Heart left ventricle (tissue), 16 donors: Measurements from ENCODE around the gene STYX. TPM values are rescaled to one million over a fixed set of nuclear protein-coding genes. Genes with fewer than 3 reads are reported as not detected.

Source experiments
- ATAC-seq, 4 donors: fragments of 200-7000 bp; cut with Tn5 transposase; one replicate each; pipeline ENCODE4 v1.9.1; 2020 to 2022; ENCODE audit warnings: moderate library complexity in 4 of 4, mild to moderate bottlenecking in 3 of 4, moderate number of reproducible peaks in 1 of 4
- DNase-seq, 5 donors: peaks; one replicate each; pipeline ENCODE4 v3.0.0-alpha.2; 2020
- H3K27ac ChIP-seq, 12 donors: fragments of 200-600 bp; sonication (generic) in 4 of 12; one replicate each; pipeline versions ENCODE4 v1.5.0 to v1.8.0; 2016 to 2022; ENCODE audit warnings: mild to moderate bottlenecking in 2 of 12
- H3K27me3 ChIP-seq, 9 donors: fragments of 200-600 bp; sonication (generic) in 2 of 9; one replicate each; pipeline versions ENCODE4 v1.5.1 to v1.8.0; 2016 to 2022; ENCODE audit warnings: mild to moderate bottlenecking in 3 of 9
- H3K36me3 ChIP-seq, 9 donors: fragments of 200-600 bp; sonication (generic) in 2 of 9; one replicate each; pipeline versions ENCODE4 v1.5.0 to v1.8.0; 2018 to 2022; ENCODE audit warnings: mild to moderate bottlenecking in 2 of 9
- H3K4me1 ChIP-seq, 12 donors: fragments of 200-600 bp; sonication (generic) in 4 of 12; one replicate each; pipeline versions ENCODE4 v1.5.0 to v1.8.0; 2016 to 2022; ENCODE audit warnings: mild to moderate bottlenecking in 3 of 12
- H3K4me3 ChIP-seq, 12 donors: fragments of 200-600 bp; sonication (generic) in 4 of 12; one replicate each; pipeline versions ENCODE4 v1.5.0 to v1.8.0; 2017 to 2022; ENCODE audit warnings: mild to moderate bottlenecking in 9 of 12, moderate library complexity in 4 of 12
- H3K9me3 ChIP-seq, 12 donors: fragments of 200-600 bp; sonication (generic) in 4 of 12; one replicate each; pipeline versions ENCODE4 v1.5.0 to v1.8.0; 2016 to 2022; ENCODE audit warnings: mild to moderate bottlenecking in 1 of 12
- CTCF ChIP-seq, 12 donors: fragments of 200-600 bp; sonication (generic) in 4 of 12; IDR thresholded peaks; one replicate each; pipeline versions ENCODE4 v1.5.0 to v1.8.0; 2018 to 2022; ENCODE audit warnings: antibody characterized with exemption in 12 of 12, mild to moderate bottlenecking in 5 of 12
- POLR2A ChIP-seq, 2 donors: fragments of 450-650 bp; IDR thresholded peaks; one replicate each; pipeline ENCODE4 v1.6.1; 2017; ENCODE audit warnings: antibody characterized with exemption in 2 of 2, mild to moderate bottlenecking in 2 of 2, moderate library complexity in 2 of 2
- WGBS, 4 donors: extraction: QIAGEN DNeasy Blood & Tissue Kit in 2 of 4; methylation state at CpG; one replicate each; pipeline versions ENCODE4 v1.1.5 to v1.1.7; 2013 to 2018; 5-methylcytosine and 5-hydroxymethylcytosine counted together
- intact Hi-C, 10 donors: fragments of 100-400 bp; cut with DNase I; formaldehyde crosslinking; loops; one replicate each; pipeline versions ENCODE4 v1.11.1 to v1.14.2; 2022
- polyA plus RNA-seq, 2 donors: library from polyadenylated mRNA; stranded (reverse); fragments of 200-250 nt; gene quantifications; one replicate each; pipeline ENCODE4 v1.2.3, GENCODE V29; 2013
- total RNA-seq, 9 donors: library from RNA; depleted of rRNA in 2 of 9; stranded (reverse); fragments of >200 nt in 2 of 9; fragmentation: NEBNext Ultra II Directional in 3 of 9; extraction: Animal tissue kit (Norgen Biotek cat#: 25700) in 3 of 9; gene quantifications; one replicate each; pipeline versions ENCODE4 v1.1.0 to v1.2.4, GENCODE V29; 2016 to 2023
- donor health status: ischemic (EF 13 %, LVEDD 7.1; RV severe dilation, severe dysfunction).
- donor health status: healthy with polysubstance abuse.
- donor health status: DM: no; HTN: yes; CAD: no.
- donor health status: DM: no; HTN: no; CAD: no.
- donor health status: ischemic (EF 25% LVEDD 6.9; RV normal size, moderate dysfunction).
- donor health status: ischemic (EF 25% LVEDD 5.7; RV mildly dilated, moderate dysfunction).
- donor health status: healthy.
- donor health status: DM: yes; HTN: yes; CAD: no.
- donor health status: ischemic (EF 35%, LVEDD 5.7; RV mildly dilated, moderate dysfunction).
- donor health status: nonischemic (EF 11% LVEDD 7.7; RV severe dilation, severe dysfunction).
- donor health status: DM: yes; HTN: yes; CAD: no.
- donor health status: PGD.
- donor health status: ischemic (EF 29% LVEDD 5.4; RV normal size, mild dysfunction).
- donor health status: nonischemic (EF 23%, LVEDD 6.1; RV moderate dilation, normal function).

The STYX gene
- total and polyA plus RNA-seq, 11 donors = 3.5 to 16.5 (median 12.7) TPM

- no peak for TF ChIP-seq POLR2A (IDR thresholded peaks at IDR 0.05)
- no peak for TF ChIP-seq CTCF (IDR thresholded peaks at IDR 0.05)
- WGBS, 4 donors = 66 to 90% (median 81%) methylated on average over 1 of the region's 1 CpG
- H3K36me3 ChIP-seq = peaks cover 0 to 15% (median 0%) of the 10 kb centered on the region in 9 donors
- peaks cover 0 to 43% (median 13%) of the 10 kb centered on the region in 12 donors for H3K4me1 ChIP-seq
- peak overlapping the region in 4 of 12 donors; percentile 9 to 96 (median 36) for H3K27ac ChIP-seq
- no peaks in the 10 kb centered on the region for H3K9me3 ChIP-seq
- no peak overlapping the region for H3K4me3 ChIP-seq
- ATAC-seq (no peak), DNase-seq (no peak)
- intact Hi-C loops = no loop called here
- no peaks in the 10 kb centered on the region for H3K27me3 ChIP-seq
These were observed 10.8 kb downstream of the STYX start for GRCh38 chr14:52740751-52741150.

DNA sequence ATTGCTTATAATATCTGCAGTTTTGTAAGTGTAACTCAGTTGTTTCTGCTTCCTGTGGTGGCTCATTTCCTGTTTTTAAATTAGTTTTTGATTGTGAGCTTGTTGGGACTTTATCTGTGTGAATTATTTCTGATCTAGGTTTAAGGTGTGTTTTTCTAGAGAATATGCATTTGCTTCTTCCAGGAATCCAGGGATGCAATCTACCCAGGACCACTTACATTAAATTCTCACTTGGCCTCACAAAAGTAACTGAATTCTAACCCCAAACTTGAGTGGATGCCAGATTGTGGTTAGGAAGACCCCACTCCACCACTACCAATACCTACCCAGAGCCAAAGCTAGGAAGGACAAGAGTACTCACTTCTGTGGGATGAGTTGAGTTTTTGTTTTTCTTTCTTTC is 11.9 kb downstream of the STYX start:
- peak overlapping the region in 1 of 12 donors; percentile 33 for H3K4me3 ChIP-seq
- H3K9me3 ChIP-seq = no peaks in the 10 kb centered on the region
- no peaks in the 10 kb centered on the region for H3K27me3 ChIP-seq
- ATAC-seq (no peak), DNase-seq (no peak)
- peaks cover 0 to 26% (median 8%) of the 10 kb centered on the region in 9 donors for H3K36me3 ChIP-seq
- H3K27ac ChIP-seq = peak overlapping the region in 10 of 12 donors; percentile 9 to 96 (median 29)
- peaks cover 0 to 36% (median 7%) of the 10 kb centered on the region in 12 donors for H3K4me1 ChIP-seq
- intact Hi-C loops = no loop called here
- TF ChIP-seq POLR2A (IDR thresholded peaks at IDR 0.05) (no peak), CTCF (IDR thresholded peaks at IDR 0.05) (no peak)

GRCh38 chr14:52748647-52749292 is 18.8 kb downstream of the STYX start:
- Histone ChIP-seq H3K27me3 (no peaks in the 10 kb centered on the region), H3K4me3 (no peak overlapping the region), H3K9me3 (no peaks in the 10 kb centered on the region), H3K4me1 (no peaks in the 10 kb centered on the region), H3K36me3 (peaks cover 0 to 76% (median 61%) of the 10 kb centered on the region in 9 donors), H3K27ac (no peak overlapping the region)
- TF ChIP-seq CTCF (IDR thresholded peaks at IDR 0.05) (no peak), POLR2A (IDR thresholded peaks at IDR 0.05) (no peak)
- intact Hi-C loops = no loop called here
- DNase-seq = no peak
- no peak for ATAC-seq
- WGBS, 4 donors = 93 to 94% (median 94%) methylated on average over 8 of the region's 8 CpGs

DNA sequence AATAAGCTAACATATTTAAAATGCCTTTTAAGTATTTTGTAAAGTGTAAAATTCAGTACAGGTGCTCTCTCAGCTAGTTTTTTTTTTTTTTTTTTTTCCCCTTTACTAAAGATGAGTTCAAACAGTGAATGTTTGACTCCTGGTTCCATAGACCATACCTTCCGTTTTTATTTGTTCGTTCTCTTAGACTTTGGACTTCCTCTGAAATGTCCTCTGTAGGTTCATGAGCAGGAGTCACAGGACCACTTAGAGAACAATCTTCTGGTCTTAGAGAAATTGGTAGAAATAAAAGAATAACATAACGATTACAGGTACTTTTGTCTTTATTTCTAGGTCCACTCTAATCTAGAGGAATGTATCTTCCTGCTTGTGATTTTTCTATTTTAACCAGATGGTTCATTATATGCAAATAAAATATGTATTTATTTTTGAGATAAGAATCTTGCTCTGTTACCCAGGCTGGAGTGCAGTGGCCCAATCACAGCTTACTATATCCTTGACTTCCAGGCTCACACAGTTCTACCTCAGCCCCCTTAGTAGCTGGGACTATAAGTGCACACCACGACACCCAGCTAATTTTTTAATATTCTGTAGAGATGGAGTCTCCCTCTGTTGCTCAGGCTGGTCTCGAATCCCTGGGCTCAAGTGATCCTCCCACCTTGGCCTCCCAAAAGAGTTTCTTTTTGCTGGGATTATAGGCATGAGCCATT is 25.8 kb downstream of the STYX start:
- no peak for ATAC-seq
- intact Hi-C loops = no loop called here
- H3K4me3 ChIP-seq = no peak overlapping the region
- no peaks in the 10 kb centered on the region for H3K4me1 ChIP-seq
- TF ChIP-seq POLR2A (IDR thresholded peaks at IDR 0.05) = no peak
- no peak for TF ChIP-seq CTCF (IDR thresholded peaks at IDR 0.05)
- H3K36me3 ChIP-seq = peaks cover 0 to 65% (median 54%) of the 10 kb centered on the region in 9 donors
- 91 to 95% (median 94%) methylated on average over 5 of the region's 5 CpGs for WGBS, 4 donors
- no peaks in the 10 kb centered on the region for H3K9me3 ChIP-seq
- H3K27ac ChIP-seq = no peak overlapping the region
- no peak for DNase-seq
- H3K27me3 ChIP-seq = no peaks in the 10 kb centered on the region
